H54 (cell line): ENCODE results near the gene MCRS1.

ENCODE experiments used
- DNase-seq: peaks from one replicate; pipeline ENCODE4 v3.0.0; 2011; ENCODE audit warnings: low spot score, mixed read lengths; ENCODE audit not compliant: insufficient read length
- FAIRE-seq: peaks from 3 replicates; lab custom pipeline; 2011; peaks lifted over from hg19 to GRCh38; lab: Jason Lieb, UNC
- POLR2A ChIP-seq: IDR thresholded peaks from 2 replicates; pipeline ENCODE4 v1.6.1; 2011; ENCODE audit warnings: low read depth, mild to moderate bottlenecking, low read length

MCRS1 gene

GRCh38 chr12:49556391-49557186, 11.4 kb downstream of the MCRS1 start:
- TF ChIP-seq POLR2A: no peak
- no peak for DNase-seq
- FAIRE-seq: no peak

GRCh38 chr12:49555631-49556390, 12.1 kb downstream of the MCRS1 start:
- FAIRE-seq (no peak), DNase-seq (no peak)
- TF ChIP-seq POLR2A: no peak

- TF ChIP-seq POLR2A: no peak
These were observed 13.7 kb downstream of the MCRS1 start for GRCh38 chr12:49554266-49554665.

GRCh38 chr12:49553512-49554088, 14.3 kb downstream of the MCRS1 start:
- FAIRE-seq: no peak

More at GRCh38 chr12:49554266-49554665, 13.7 kb downstream of the MCRS1 start:
- DNase-seq (no peak), FAIRE-seq (no peak)

GRCh38 chr12:49552899-49553298, 15.0 kb downstream of the MCRS1 start:
- FAIRE-seq: no peak
- DNase-seq: no peak
- no peak for TF ChIP-seq POLR2A

More at GRCh38 chr12:49553512-49554088, 14.3 kb downstream of the MCRS1 start:
- no peak for TF ChIP-seq POLR2A
- no peak for DNase-seq

- no peak for TF ChIP-seq POLR2A
- DNase-seq (no peak), FAIRE-seq (no peak)
These were observed 15.5 kb downstream of the MCRS1 start for GRCh38 chr12:49552425-49552824.

GRCh38 chr12:49552014-49552413, 15.9 kb downstream of the MCRS1 start:
- DNase-seq: no peak
- no peak for FAIRE-seq
- TF ChIP-seq POLR2A: no peak

GRCh38 chr12:49550693-49551252, 17.2 kb downstream of the MCRS1 start:
- FAIRE-seq (no peak), DNase-seq (no peak)
- no peak for TF ChIP-seq POLR2A

GRCh38 chr12:49549735-49550692, 17.9 kb downstream of the MCRS1 start:
- FAIRE-seq: no peak
- no peak for TF ChIP-seq POLR2A
- DNase-seq: no peak

GRCh38 chr12:49548822-49549648, 18.9 kb downstream of the MCRS1 start:
- TF ChIP-seq POLR2A: no peak
- DNase-seq: no peak
- FAIRE-seq: no peak

GRCh38 chr12:49548481-49548821, 19.5 kb downstream of the MCRS1 start:
- TF ChIP-seq POLR2A: no peak
- FAIRE-seq (no peak), DNase-seq (no peak)

- FAIRE-seq (no peak), DNase-seq (no peak)
- no peak for TF ChIP-seq POLR2A
These were observed 20.8 kb downstream of the MCRS1 start for GRCh38 chr12:49547090-49547690.

- FAIRE-seq (no peak), DNase-seq (no peak)
- TF ChIP-seq POLR2A: no peak
These were observed 21.5 kb downstream of the MCRS1 start for GRCh38 chr12:49546481-49546880.
